Body of pancreas (tissue), 4 donors: ENCODE results near the gene RNMT.

ENCODE experiments used
- CTCF ChIP-seq, 7 experiments: fragments of 450-650 bp in 4 of 7; fragments of 200-600 bp in 3 of 7; sonication (generic) in 3 of 7; IDR thresholded peaks; one replicate each; pipeline ENCODE4 v1.5.1; 2016 to 2019; ENCODE audit warnings: antibody characterized with exemption in 7 of 7
- POLR2A ChIP-seq, 3 donors: fragments of 450-650 bp; IDR thresholded peaks; one replicate each; pipeline ENCODE4 v1.6.1; 2016; ENCODE audit warnings: antibody characterized with exemption in 3 of 3, mild to moderate bottlenecking in 2 of 3

DNA sequence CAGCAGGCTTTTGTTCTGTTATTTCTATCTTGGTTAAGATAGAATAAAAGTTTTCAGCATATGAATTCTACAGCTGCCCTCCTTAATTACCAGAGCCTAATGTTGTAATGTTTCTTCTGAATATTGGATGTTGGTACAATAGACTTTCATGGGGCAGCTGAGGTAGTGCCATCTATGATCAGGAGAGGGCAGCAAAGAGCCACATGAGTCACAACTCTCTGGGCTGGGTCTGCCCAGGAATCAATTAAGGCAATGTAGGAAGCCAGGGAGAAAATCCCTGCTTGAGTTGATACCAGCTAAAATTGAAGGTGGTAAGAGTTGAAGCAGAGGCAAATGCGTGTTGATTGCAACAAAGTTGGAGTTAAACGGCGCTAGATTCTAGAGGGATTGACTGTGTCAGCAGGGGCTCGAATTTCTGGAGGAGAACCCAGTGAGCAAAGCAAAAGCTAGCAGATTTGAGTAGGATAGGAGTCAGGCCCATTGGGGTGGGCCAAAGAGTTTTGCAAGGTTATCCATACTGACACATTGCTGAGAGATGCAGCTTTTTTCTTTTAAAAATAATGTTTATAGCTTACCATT, 86.9 kb downstream of the RNMT start:
- TF ChIP-seq CTCF (IDR thresholded peaks at IDR 0.05) (peak; percentile 66 to 81 (median 77)), POLR2A (IDR thresholded peaks at IDR 0.05) (no peak)
